Neutrophil (primary cell): Measurements from ENCODE around the gene ZNF385D.

Experiments
- H3K27ac ChIP-seq: fragments of 200-600 bp; sonication (generic); 2 replicates; pipeline ENCODE4 v1.5.1; 2016; ENCODE audit warnings: mild to moderate bottlenecking, moderate library complexity
- H3K27me3 ChIP-seq: fragments of 200-600 bp; sonication (generic); 2 replicates; pipeline ENCODE4 v1.6.0; 2016; ENCODE audit warnings: mild to moderate bottlenecking
- H3K36me3 ChIP-seq: fragments of 200-600 bp; sonication (generic); 2 replicates; pipeline ENCODE4 v1.5.1; 2017
- H3K4me1 ChIP-seq, 2 experiments: fragments of 200-600 bp in 1 of 2; sonication (generic) in 1 of 2; 1 replicate in 1 of 2; 2 replicates in 1 of 2; pipeline versions ENCODE4 v1.5.1 to v1.6.1; 2013 to 2016; ENCODE audit warnings: low read depth in 1 of 2, low read length in 1 of 2, mild to moderate bottlenecking in 1 of 2, moderate library complexity in 1 of 2; ENCODE audit not compliant: control insufficient read depth in 1 of 2, insufficient read depth in 1 of 2
- H3K4me3 ChIP-seq, 2 experiments: fragments of 200-600 bp in 1 of 2; sonication (generic) in 1 of 2; 1 replicate in 1 of 2; 2 replicates in 1 of 2; pipeline ENCODE4 v1.5.1; 2013 to 2016; ENCODE audit warnings: low read depth in 1 of 2, low read length in 1 of 2, mild to moderate bottlenecking in 1 of 2, moderate library complexity in 1 of 2
- H3K9me3 ChIP-seq: fragments of 200-600 bp; sonication (generic); 2 replicates; pipeline ENCODE4 v1.5.1; 2016
- TF ChIP-seq, protein P1 (sequence below): fragments of 200-600 bp; sonication (generic); IDR thresholded peaks from 2 replicates; pipeline ENCODE4 v1.5.1; 2016; ENCODE audit warnings: antibody characterized with exemption

ZNF385D gene

DNA sequence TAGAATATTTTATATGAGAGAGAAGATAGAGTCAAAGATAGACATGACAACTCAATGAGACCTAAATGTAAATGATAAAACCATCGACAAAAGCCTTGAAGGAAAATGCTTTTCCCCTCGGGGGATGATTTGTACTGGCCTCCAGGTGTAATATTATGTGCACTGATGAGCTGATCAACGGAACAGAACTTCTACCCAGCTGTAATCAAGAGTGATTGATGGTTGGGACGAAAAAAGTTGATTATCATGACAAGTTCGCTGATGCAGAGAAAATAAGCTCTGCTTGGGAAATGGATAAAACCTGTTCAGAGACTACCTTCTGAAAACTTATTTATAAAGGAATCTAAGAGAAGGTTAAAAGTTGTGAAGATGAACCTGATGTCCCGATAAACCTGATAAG lies 210.7 kb downstream of the ZNF385D start:
- no peak overlapping the region for H3K4me3 ChIP-seq
- TF ChIP-seq, protein P1, sequence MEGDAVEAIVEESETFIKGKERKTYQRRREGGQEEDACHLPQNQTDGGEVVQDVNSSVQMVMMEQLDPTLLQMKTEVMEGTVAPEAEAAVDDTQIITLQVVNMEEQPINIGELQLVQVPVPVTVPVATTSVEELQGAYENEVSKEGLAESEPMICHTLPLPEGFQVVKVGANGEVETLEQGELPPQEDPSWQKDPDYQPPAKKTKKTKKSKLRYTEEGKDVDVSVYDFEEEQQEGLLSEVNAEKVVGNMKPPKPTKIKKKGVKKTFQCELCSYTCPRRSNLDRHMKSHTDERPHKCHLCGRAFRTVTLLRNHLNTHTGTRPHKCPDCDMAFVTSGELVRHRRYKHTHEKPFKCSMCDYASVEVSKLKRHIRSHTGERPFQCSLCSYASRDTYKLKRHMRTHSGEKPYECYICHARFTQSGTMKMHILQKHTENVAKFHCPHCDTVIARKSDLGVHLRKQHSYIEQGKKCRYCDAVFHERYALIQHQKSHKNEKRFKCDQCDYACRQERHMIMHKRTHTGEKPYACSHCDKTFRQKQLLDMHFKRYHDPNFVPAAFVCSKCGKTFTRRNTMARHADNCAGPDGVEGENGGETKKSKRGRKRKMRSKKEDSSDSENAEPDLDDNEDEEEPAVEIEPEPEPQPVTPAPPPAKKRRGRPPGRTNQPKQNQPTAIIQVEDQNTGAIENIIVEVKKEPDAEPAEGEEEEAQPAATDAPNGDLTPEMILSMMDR, result no peak
- H3K9me3 ChIP-seq, result no peaks in the 10 kb centered on the region
- H3K4me1 ChIP-seq, result no peaks in the 10 kb centered on the region
- no peaks in the 10 kb centered on the region for H3K36me3 ChIP-seq
- no peak overlapping the region for H3K27ac ChIP-seq
- no peaks in the 10 kb centered on the region for H3K27me3 ChIP-seq

DNA sequence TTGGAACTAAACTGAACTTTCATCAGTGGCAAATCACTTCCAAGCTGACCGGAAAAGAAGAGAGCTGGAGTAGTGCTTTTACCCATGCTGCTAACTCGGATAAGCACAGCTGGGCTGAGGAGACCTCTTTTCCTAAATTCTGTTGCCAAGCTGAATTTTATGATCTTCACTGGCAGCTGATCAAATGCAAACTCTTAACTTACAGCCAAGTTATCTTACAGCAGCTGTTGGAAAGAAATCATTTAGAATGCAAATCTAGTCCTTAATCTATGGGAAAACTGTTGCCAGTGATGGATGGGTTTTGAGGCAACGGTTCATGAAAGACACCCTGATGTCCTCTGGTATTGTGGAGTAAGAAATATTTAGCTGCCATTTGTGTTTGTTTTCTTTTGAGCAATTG lies 216.5 kb downstream of the ZNF385D start:
- Histone ChIP-seq H3K9me3 (no peaks in the 10 kb centered on the region), H3K27ac (no peak overlapping the region), H3K27me3 (no peaks in the 10 kb centered on the region), H3K36me3 (no peaks in the 10 kb centered on the region), H3K4me3 (no peak overlapping the region), H3K4me1 (peaks cover 0 to 5% of the 10 kb centered on the region in 2 experiments)
- TF ChIP-seq, protein P1, result no peak

DNA sequence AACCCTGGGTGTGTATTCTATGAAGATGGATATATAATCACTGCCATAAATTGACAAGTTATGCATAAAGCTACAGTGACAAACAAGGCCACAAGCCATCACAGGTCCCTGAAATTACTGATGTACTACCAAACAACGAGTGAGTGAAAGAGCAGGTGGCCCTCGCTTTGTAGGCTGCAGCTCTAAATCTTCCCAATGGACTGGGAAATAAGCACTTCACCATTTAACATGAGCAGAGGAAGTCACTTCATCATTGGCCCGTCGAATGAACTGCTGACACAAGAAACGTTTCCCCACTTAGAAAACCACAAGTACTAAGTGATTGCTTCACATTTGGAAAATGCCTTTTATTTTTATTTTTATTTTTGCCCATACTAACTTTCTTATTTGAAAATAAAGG lies 218.0 kb downstream of the ZNF385D start:
- TF ChIP-seq, protein P1, result no peak
- no peak overlapping the region for H3K4me3 ChIP-seq

DNA sequence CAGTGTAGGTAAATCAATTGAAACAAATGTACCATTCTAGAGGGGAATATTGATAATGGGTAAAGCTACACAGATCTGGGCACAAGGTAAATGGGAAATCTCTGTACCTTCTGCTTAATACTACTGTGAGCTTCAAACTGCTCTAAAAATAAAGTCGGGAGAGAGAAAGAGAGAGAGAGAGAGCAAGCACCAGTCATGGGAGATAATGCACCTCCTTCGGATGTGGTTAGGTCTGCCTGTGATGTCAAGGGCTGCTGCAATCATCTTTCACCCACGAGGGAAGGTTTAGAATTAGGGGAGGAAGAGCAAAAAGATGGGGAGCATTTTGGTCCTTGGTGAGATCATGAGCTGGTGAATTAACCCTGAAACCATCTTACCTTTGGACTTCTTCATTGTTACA lies 219.1 kb downstream of the ZNF385D start:
- Histone ChIP-seq H3K36me3 (no peaks in the 10 kb centered on the region), H3K4me3 (no peak overlapping the region), H3K9me3 (no peaks in the 10 kb centered on the region), H3K4me1 (peaks cover 0 to 5% of the 10 kb centered on the region in 2 experiments), H3K27me3 (no peaks in the 10 kb centered on the region), H3K27ac (no peak overlapping the region)
- TF ChIP-seq, protein P1, result no peak

More for the DNA sequence above, 218.0 kb downstream of the ZNF385D start:
- no peaks in the 10 kb centered on the region for H3K36me3 ChIP-seq
- no peak overlapping the region for H3K27ac ChIP-seq
- H3K27me3 ChIP-seq, result no peaks in the 10 kb centered on the region
- H3K9me3 ChIP-seq, result no peaks in the 10 kb centered on the region
- H3K4me1 ChIP-seq, result peaks cover 0 to 5% of the 10 kb centered on the region in 2 experiments

DNA sequence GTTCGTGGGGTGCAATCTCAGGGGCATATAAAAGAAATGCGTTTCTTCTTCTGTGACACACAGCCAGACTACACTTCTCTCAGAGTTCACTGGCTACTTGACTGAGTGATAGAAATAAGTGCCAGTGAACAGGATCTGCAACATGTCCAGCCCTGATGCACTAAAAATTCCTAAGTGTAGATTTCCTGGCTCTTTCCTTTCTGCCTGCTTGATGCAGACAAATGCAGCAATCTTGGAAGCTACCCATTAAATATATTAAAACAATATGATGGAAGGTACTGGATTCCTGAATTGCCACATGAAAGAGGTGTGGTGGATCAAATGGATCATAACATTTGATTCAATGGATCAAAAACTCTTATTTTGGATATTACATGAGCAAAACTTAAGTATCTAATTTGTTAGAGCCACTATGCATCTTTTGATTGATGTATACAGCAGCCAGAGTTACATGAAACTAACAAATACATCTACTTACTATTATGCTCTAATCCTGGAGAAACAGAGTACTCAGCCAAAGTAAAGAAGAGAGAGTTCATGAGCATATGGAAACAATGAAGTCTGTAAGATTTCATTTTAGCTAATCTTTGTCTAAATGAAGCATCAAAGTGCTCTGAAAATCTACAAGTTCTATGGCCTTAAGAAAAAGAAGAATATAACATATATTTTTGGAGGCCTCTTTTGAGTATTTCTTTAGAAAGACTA lies 222.6 kb downstream of the ZNF385D start:
- Histone ChIP-seq H3K4me1 (peaks cover 0 to 5% of the 10 kb centered on the region in 2 experiments), H3K27me3 (no peaks in the 10 kb centered on the region), H3K9me3 (no peaks in the 10 kb centered on the region), H3K27ac (no peak overlapping the region), H3K4me3 (no peak overlapping the region), H3K36me3 (no peaks in the 10 kb centered on the region)
- TF ChIP-seq, protein P1, result no peak
